OCI-M2 (cell line): ENCODE results near the gene DDX25.
A peak's percentile ranks its signal among the peaks of the same experiment; 100 is the strongest.
"Not testable (repeated sequence)": the region's sequence is repeated elsewhere in the genome, so short reads cannot be mapped to it uniquely, and the experiment has no call there.

Experiments
- DNase-seq: peaks from one replicate; lab custom pipeline; 2025; ENCODE audit not compliant: unreplicated experiment; lab: John Stamatoyannopoulos, UW

The DDX25 gene

GRCh38 chr11:125903711-125904659, at the start of gene DDX25:
Gene DDX25, plus strand, starts transcription at chr11:125904508. Its CDS starts 10 bp downstream, at chr11:125904518.
- DNase-seq, result no peak

GRCh38 chr11:125857670-125858069, 46.6 kb upstream of the DDX25 start:
- DNase-seq, result not testable (repeated sequence)

- DNase-seq, result not testable (repeated sequence)
Measured at GRCh38 chr11:125862786-125863185, 41.5 kb upstream of the DDX25 start.

- not testable (repeated sequence) for DNase-seq
Measured at GRCh38 chr11:125865354-125865753, 39.0 kb upstream of the DDX25 start.

GRCh38 chr11:125869521-125869920, 34.8 kb upstream of the DDX25 start:
- no peak for DNase-seq

GRCh38 chr11:125871391-125872137, 32.7 kb upstream of the DDX25 start:
- no peak for DNase-seq

- DNase-seq, result no peak
Measured at GRCh38 chr11:125872138-125872491, 32.2 kb upstream of the DDX25 start.

- DNase-seq, result no peak
Measured at GRCh38 chr11:125873881-125874555, 30.3 kb upstream of the DDX25 start.

GRCh38 chr11:125874556-125875124, 29.7 kb upstream of the DDX25 start:
- no peak for DNase-seq

GRCh38 chr11:125881291-125881690, 23.0 kb upstream of the DDX25 start:
- no peak for DNase-seq

GRCh38 chr11:125883375-125883774, 20.9 kb upstream of the DDX25 start:
- DNase-seq, result no peak

GRCh38 chr11:125886997-125887372, 17.3 kb upstream of the DDX25 start:
- no peak for DNase-seq

GRCh38 chr11:125887373-125888324, 16.7 kb upstream of the DDX25 start, which contains the start of gene HYLS1:
Gene HYLS1, plus strand, starts transcription at chr11:125887668. Its CDS starts 11,701 bp downstream, at chr11:125899369.
- peak; percentile 66 for DNase-seq

GRCh38 chr11:125890447-125891100, 13.7 kb upstream of the DDX25 start:
- no peak for DNase-seq

GRCh38 chr11:125892071-125892470, 12.2 kb upstream of the DDX25 start:
- DNase-seq, result no peak

- DNase-seq, result no peak
Measured at GRCh38 chr11:125892994-125893393, 11.3 kb upstream of the DDX25 start.

GRCh38 chr11:125901872-125902271, 2.4 kb upstream of the DDX25 start:
- DNase-seq, result no peak

GRCh38 chr11:125902277-125902926, 1.9 kb upstream of the DDX25 start:
- no peak for DNase-seq
